HEK293 (cell line): ENCODE data around the gene TFEC.

Experiments used
- CTCF ChIA-PET: fragments of 350-600 bp; formaldehyde crosslinking; extraction: SDS; loops from one replicate; lab custom pipeline; 2021; ENCODE audit warnings: antibody characterized with exemption; lab: Yijun Ruan, JAX
- POLR2A ChIA-PET: fragments of 300-600 bp; formaldehyde crosslinking; extraction: SDS; loops from one replicate; lab custom pipeline; 2020; ENCODE audit warnings: antibody characterized with exemption, inconsistent platforms; lab: Yijun Ruan, JAX
- H3K27ac ChIP-seq: fragments of 200-500 bp; sonication (Bioruptor generic); 2 replicates; pipeline ENCODE4 v1.5.1; 2014; ENCODE audit warnings: low read depth, low read length, control low read depth, inconsistent platforms; ENCODE audit errors: extremely low read depth
- H3K36me3 ChIP-seq, 2 experiments: fragments of 200-500 bp in 1 of 2; sonication (Bioruptor generic) in 1 of 2; 1 replicate in 1 of 2; 2 replicates in 1 of 2; pipeline ENCODE4 v1.5.1; 2014 to 2017; ENCODE audit warnings: inconsistent platforms in 2 of 2, low read length in 2 of 2; ENCODE audit not compliant: control insufficient read depth in 2 of 2, insufficient read depth in 1 of 2
- H3K4me1 ChIP-seq: fragments of 200-500 bp; sonication (Bioruptor generic); 2 replicates; pipeline ENCODE4 v1.5.1; 2014; ENCODE audit warnings: mild to moderate bottlenecking, low read length, inconsistent platforms; ENCODE audit not compliant: control insufficient read depth, insufficient read depth
- H3K4me3 ChIP-seq: 2 replicates; pipeline ENCODE4 v1.5.1; 2011; ENCODE audit warnings: low read depth, mild to moderate bottlenecking, control low read depth, low read length, moderate library complexity
- H3K9me3 ChIP-seq: fragments of 200-500 bp; sonication (Bioruptor generic); 2 replicates; pipeline ENCODE4 v1.5.1; 2014; ENCODE audit warnings: low read depth, low read length, inconsistent platforms; ENCODE audit not compliant: control insufficient read depth, insufficient read depth
- GLI4 ChIP-seq: fragments of 450-650 bp; formaldehyde crosslinking; IDR thresholded peaks from 2 replicates; pipeline ENCODE4 v1.5.1; 2016; ENCODE audit warnings: missing biosample characterization, missing genetic modification characterization
- RBAK ChIP-seq: fragments of 450-650 bp; formaldehyde crosslinking; IDR thresholded peaks from 2 replicates; pipeline ENCODE4 v1.5.1; 2016; ENCODE audit warnings: missing biosample characterization, missing genetic modification characterization
- ZBTB17 ChIP-seq: fragments of 450-650 bp; formaldehyde crosslinking; IDR thresholded peaks from 2 replicates; pipeline ENCODE4 v1.5.1; 2016; ENCODE audit warnings: missing biosample characterization, missing genetic modification characterization
- ZBTB20 ChIP-seq: fragments of 450-650 bp; formaldehyde crosslinking; IDR thresholded peaks from 2 replicates; pipeline ENCODE4 v1.5.1; 2016; ENCODE audit warnings: missing biosample characterization, missing genetic modification characterization
- ZBTB21 ChIP-seq: fragments of 450-650 bp; formaldehyde crosslinking; IDR thresholded peaks from 2 replicates; pipeline ENCODE4 v1.5.1; 2017; ENCODE audit warnings: missing biosample characterization, missing genetic modification characterization
- ZFP3 ChIP-seq: fragments of 450-650 bp; formaldehyde crosslinking; IDR thresholded peaks from 2 replicates; pipeline ENCODE4 v1.5.1; 2016; ENCODE audit warnings: low read depth, missing biosample characterization, missing genetic modification characterization
- ZNF112 ChIP-seq: fragments of 450-650 bp; formaldehyde crosslinking; IDR thresholded peaks from 2 replicates; pipeline ENCODE4 v1.5.0; 2017; ENCODE audit warnings: missing biosample characterization, missing genetic modification characterization
- ZNF114 ChIP-seq: fragments of 450-650 bp; formaldehyde crosslinking; IDR thresholded peaks from 2 replicates; pipeline ENCODE4 v1.5.0; 2017; ENCODE audit warnings: missing biosample characterization, missing genetic modification characterization
- ZNF558 ChIP-seq: fragments of 450-650 bp; formaldehyde crosslinking; IDR thresholded peaks from 2 replicates; pipeline ENCODE4 v1.5.1; 2016; ENCODE audit warnings: missing biosample characterization, missing genetic modification characterization
- ZNF629 ChIP-seq: fragments of 450-650 bp; formaldehyde crosslinking; IDR thresholded peaks from 2 replicates; pipeline ENCODE4 v1.5.1; 2017; ENCODE audit warnings: missing biosample characterization, missing genetic modification characterization
- ZNF658 ChIP-seq: fragments of 450-650 bp; formaldehyde crosslinking; IDR thresholded peaks from 2 replicates; pipeline ENCODE4; 2016; ENCODE audit warnings: missing biosample characterization, missing genetic modification characterization
- ZNF660 ChIP-seq: fragments of 450-650 bp; IDR thresholded peaks from 2 replicates; pipeline ENCODE4 v1.5.1; 2018; ENCODE audit warnings: missing biosample characterization, mild to moderate bottlenecking, missing genetic modification characterization
- ZNF76 ChIP-seq: fragments of 450-650 bp; formaldehyde crosslinking; IDR thresholded peaks from 2 replicates; pipeline ENCODE4; 2016; ENCODE audit warnings: low read depth, missing biosample characterization, missing genetic modification characterization, borderline replicate concordance
- ZNF776 ChIP-seq: fragments of 450-650 bp; formaldehyde crosslinking; IDR thresholded peaks from 2 replicates; pipeline ENCODE4 v1.5.0; 2017; ENCODE audit warnings: missing biosample characterization, missing genetic modification characterization, borderline replicate concordance
- TF ChIP-seq, protein P1 (sequence below): fragments of 450-650 bp; formaldehyde crosslinking; IDR thresholded peaks from 2 replicates; pipeline ENCODE4 v1.5.1; 2016; ENCODE audit warnings: missing biosample characterization, missing genetic modification characterization, borderline replicate concordance
- TF ChIP-seq, protein P2 (sequence below): fragments of 450-650 bp; formaldehyde crosslinking; IDR thresholded peaks from 2 replicates; pipeline ENCODE4 v1.5.1; 2016; ENCODE audit warnings: missing biosample characterization, missing genetic modification characterization
- TF ChIP-seq, protein P3 (sequence below): fragments of 450-650 bp; formaldehyde crosslinking; IDR thresholded peaks from 2 replicates; pipeline ENCODE4 v1.5.1; 2017; ENCODE audit warnings: missing biosample characterization, missing genetic modification characterization
- TF ChIP-seq, protein P4 (sequence below): fragments of 450-650 bp; formaldehyde crosslinking; IDR thresholded peaks from 2 replicates; pipeline ENCODE4 v1.5.1; 2016; ENCODE audit warnings: missing biosample characterization, missing genetic modification characterization
- TF ChIP-seq, protein P5 (sequence below): fragments of 450-650 bp; formaldehyde crosslinking; IDR thresholded peaks from 2 replicates; pipeline ENCODE4 v1.5.1; 2016; ENCODE audit warnings: missing biosample characterization, missing genetic modification characterization
- TF ChIP-seq, protein P6 (sequence below): fragments of 450-650 bp; formaldehyde crosslinking; IDR thresholded peaks from 2 replicates; pipeline ENCODE4 v1.5.1; 2017; ENCODE audit warnings: missing biosample characterization, missing genetic modification characterization
- TF ChIP-seq, protein P7 (sequence below): fragments of 450-650 bp; formaldehyde crosslinking; IDR thresholded peaks from 2 replicates; pipeline ENCODE4 v1.5.1; 2016; ENCODE audit warnings: missing biosample characterization, missing genetic modification characterization, low read depth

The TFEC gene

DNA sequence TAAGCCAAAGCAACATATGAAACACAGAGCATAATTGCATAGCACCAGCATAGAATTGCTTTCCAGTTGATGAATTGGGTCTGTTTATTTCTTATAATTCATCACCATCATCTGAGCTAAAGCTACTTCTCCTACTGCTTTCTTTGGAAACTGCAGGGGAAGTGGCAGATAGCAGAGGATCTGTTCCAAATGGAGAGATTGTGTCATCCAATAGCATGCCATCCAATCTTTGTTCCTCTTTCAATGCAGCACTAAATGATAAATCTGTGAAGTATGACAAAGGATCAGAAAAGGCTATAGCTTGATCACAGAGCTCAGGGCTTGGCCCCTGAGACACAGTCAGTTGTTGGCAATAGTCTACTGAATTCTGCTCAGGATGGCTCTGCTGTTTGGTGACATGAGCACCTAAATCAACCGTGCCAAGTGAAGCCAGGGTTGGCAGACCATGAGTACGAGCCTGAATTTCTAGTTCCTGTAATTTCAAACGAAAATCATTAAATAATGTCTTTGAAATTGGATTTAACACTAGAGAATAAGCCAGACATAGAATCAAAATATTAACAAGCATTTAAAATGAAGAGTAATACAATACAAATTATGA is 90.0 kb downstream of the TFEC start:
- Histone ChIP-seq H3K4me3 (no peak overlapping the region), H3K9me3 (no peaks in the 10 kb centered on the region), H3K4me1 (no peaks in the 10 kb centered on the region), H3K36me3 (no peaks in the 10 kb centered on the region), H3K27ac (no peak overlapping the region)
- ChIA-PET CTCF (no interaction called here), POLR2A (no interaction called here)
- TF ChIP-seq ZBTB17 (tag by site-specific recombination) = peak; percentile 53; the same call in 1 of the 2 replicates
- TF ChIP-seq ZNF76 (tag by site-specific recombination) = no peak
- TF ChIP-seq, protein P1, sequence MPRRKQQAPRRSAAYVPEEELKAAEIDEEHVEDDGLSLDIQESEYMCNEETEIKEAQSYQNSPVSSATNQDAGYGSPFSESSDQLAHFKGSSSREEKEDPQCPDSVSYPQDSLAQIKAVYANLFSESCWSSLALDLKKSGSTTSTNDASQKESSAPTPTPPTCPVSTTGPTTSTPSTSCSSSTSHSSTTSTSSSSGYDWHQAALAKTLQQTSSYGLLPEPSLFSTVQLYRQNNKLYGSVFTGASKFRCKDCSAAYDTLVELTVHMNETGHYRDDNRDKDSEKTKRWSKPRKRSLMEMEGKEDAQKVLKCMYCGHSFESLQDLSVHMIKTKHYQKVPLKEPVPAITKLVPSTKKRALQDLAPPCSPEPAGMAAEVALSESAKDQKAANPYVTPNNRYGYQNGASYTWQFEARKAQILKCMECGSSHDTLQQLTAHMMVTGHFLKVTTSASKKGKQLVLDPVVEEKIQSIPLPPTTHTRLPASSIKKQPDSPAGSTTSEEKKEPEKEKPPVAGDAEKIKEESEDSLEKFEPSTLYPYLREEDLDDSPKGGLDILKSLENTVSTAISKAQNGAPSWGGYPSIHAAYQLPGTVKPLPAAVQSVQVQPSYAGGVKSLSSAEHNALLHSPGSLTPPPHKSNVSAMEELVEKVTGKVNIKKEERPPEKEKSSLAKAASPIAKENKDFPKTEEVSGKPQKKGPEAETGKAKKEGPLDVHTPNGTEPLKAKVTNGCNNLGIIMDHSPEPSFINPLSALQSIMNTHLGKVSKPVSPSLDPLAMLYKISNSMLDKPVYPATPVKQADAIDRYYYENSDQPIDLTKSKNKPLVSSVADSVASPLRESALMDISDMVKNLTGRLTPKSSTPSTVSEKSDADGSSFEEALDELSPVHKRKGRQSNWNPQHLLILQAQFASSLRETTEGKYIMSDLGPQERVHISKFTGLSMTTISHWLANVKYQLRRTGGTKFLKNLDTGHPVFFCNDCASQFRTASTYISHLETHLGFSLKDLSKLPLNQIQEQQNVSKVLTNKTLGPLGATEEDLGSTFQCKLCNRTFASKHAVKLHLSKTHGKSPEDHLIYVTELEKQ (tag by site-specific recombination) = no peak
- TF ChIP-seq ZNF558 (tag by site-specific recombination) = no peak

DNA sequence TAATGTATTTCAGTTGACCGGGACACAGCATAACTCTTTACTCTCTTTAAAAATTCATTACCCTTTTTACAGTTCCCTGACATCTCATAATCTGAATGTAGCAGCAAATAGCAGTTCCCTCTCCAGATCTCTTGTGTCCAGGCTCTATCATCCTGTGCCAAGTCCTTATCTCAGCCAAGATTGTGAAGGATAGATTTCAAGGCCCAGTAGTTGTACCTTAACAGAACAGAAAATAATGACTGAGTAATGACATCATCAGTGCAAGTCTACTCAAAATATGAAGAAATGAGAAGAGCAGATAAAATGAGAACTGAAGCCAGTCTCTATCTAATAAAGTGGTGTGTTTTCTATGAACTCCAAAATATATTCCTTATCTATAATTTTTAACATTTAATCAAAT is 92.6 kb downstream of the TFEC start:
- no peak overlapping the region for H3K4me3 ChIP-seq
- H3K27ac ChIP-seq = no peak overlapping the region
- ChIA-PET POLR2A (no interaction called here), CTCF (no interaction called here)
- H3K9me3 ChIP-seq = no peaks in the 10 kb centered on the region
- H3K36me3 ChIP-seq = no peaks in the 10 kb centered on the region
- H3K4me1 ChIP-seq = no peaks in the 10 kb centered on the region
- TF ChIP-seq ZNF658 (tag by site-specific recombination) = no peak
- no peak for TF ChIP-seq ZNF776 (tag by site-specific recombination)
- TF ChIP-seq ZNF629 (tag by site-specific recombination) = peak; percentile 58; the same call in 1 of the 2 replicates
- TF ChIP-seq RBAK = no peak
- peak; percentile 47; the same call in 1 of the 2 replicates for TF ChIP-seq ZBTB20 (tag by site-specific recombination)
- TF ChIP-seq, protein P2, sequence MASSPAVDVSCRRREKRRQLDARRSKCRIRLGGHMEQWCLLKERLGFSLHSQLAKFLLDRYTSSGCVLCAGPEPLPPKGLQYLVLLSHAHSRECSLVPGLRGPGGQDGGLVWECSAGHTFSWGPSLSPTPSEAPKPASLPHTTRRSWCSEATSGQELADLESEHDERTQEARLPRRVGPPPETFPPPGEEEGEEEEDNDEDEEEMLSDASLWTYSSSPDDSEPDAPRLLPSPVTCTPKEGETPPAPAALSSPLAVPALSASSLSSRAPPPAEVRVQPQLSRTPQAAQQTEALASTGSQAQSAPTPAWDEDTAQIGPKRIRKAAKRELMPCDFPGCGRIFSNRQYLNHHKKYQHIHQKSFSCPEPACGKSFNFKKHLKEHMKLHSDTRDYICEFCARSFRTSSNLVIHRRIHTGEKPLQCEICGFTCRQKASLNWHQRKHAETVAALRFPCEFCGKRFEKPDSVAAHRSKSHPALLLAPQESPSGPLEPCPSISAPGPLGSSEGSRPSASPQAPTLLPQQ (tag by site-specific recombination) = peak; percentile 65
- no peak for TF ChIP-seq GLI4
- TF ChIP-seq, protein P3, sequence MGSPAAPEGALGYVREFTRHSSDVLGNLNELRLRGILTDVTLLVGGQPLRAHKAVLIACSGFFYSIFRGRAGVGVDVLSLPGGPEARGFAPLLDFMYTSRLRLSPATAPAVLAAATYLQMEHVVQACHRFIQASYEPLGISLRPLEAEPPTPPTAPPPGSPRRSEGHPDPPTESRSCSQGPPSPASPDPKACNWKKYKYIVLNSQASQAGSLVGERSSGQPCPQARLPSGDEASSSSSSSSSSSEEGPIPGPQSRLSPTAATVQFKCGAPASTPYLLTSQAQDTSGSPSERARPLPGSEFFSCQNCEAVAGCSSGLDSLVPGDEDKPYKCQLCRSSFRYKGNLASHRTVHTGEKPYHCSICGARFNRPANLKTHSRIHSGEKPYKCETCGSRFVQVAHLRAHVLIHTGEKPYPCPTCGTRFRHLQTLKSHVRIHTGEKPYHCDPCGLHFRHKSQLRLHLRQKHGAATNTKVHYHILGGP (tag by site-specific recombination) = no peak
- TF ChIP-seq ZNF114 (tag by site-specific recombination) = no peak
- TF ChIP-seq, protein P4, sequence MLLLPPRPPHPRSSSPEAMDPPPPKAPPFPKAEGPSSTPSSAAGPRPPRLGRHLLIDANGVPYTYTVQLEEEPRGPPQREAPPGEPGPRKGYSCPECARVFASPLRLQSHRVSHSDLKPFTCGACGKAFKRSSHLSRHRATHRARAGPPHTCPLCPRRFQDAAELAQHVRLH (tag by site-specific recombination) = no peak
- no peak for TF ChIP-seq ZNF112 (tag by site-specific recombination)
- TF ChIP-seq ZBTB17 (tag by site-specific recombination) = peak; percentile 24; the same call in 1 of the 2 replicates
- TF ChIP-seq, protein P5, sequence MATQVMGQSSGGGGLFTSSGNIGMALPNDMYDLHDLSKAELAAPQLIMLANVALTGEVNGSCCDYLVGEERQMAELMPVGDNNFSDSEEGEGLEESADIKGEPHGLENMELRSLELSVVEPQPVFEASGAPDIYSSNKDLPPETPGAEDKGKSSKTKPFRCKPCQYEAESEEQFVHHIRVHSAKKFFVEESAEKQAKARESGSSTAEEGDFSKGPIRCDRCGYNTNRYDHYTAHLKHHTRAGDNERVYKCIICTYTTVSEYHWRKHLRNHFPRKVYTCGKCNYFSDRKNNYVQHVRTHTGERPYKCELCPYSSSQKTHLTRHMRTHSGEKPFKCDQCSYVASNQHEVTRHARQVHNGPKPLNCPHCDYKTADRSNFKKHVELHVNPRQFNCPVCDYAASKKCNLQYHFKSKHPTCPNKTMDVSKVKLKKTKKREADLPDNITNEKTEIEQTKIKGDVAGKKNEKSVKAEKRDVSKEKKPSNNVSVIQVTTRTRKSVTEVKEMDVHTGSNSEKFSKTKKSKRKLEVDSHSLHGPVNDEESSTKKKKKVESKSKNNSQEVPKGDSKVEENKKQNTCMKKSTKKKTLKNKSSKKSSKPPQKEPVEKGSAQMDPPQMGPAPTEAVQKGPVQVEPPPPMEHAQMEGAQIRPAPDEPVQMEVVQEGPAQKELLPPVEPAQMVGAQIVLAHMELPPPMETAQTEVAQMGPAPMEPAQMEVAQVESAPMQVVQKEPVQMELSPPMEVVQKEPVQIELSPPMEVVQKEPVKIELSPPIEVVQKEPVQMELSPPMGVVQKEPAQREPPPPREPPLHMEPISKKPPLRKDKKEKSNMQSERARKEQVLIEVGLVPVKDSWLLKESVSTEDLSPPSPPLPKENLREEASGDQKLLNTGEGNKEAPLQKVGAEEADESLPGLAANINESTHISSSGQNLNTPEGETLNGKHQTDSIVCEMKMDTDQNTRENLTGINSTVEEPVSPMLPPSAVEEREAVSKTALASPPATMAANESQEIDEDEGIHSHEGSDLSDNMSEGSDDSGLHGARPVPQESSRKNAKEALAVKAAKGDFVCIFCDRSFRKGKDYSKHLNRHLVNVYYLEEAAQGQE (tag by site-specific recombination) = no peak
- TF ChIP-seq, protein P6, sequence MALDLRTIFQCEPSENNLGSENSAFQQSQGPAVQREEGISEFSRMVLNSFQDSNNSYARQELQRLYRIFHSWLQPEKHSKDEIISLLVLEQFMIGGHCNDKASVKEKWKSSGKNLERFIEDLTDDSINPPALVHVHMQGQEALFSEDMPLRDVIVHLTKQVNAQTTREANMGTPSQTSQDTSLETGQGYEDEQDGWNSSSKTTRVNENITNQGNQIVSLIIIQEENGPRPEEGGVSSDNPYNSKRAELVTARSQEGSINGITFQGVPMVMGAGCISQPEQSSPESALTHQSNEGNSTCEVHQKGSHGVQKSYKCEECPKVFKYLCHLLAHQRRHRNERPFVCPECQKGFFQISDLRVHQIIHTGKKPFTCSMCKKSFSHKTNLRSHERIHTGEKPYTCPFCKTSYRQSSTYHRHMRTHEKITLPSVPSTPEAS (tag by site-specific recombination) = no peak
- 0 out of 2 replicates have a peak, but pooled peaks have one; percentile 44 for TF ChIP-seq ZBTB21 (tag by site-specific recombination)
- 0 out of 2 replicates have a peak, but pooled peaks have one; percentile 25 for TF ChIP-seq ZNF660 (tag by site-specific recombination)
- no peak for TF ChIP-seq ZFP3 (tag by site-specific recombination)
- TF ChIP-seq, protein P7, sequence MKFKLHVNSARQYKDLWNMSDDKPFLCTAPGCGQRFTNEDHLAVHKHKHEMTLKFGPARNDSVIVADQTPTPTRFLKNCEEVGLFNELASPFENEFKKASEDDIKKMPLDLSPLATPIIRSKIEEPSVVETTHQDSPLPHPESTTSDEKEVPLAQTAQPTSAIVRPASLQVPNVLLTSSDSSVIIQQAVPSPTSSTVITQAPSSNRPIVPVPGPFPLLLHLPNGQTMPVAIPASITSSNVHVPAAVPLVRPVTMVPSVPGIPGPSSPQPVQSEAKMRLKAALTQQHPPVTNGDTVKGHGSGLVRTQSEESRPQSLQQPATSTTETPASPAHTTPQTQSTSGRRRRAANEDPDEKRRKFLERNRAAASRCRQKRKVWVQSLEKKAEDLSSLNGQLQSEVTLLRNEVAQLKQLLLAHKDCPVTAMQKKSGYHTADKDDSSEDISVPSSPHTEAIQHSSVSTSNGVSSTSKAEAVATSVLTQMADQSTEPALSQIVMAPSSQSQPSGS (tag by site-specific recombination) = peak; percentile 82
